SU-DHL-6 (cell line): ENCODE results near the gene IRX4.

Experiments used
- H2AFZ ChIP-seq: fragments of 200-600 bp; sonication (generic); 2 replicates; pipeline ENCODE4 v1.6.1; 2014; ENCODE audit warnings: low read depth, mild to moderate bottlenecking, moderate library complexity, mixed read lengths, antibody characterized with exemption, low read length; ENCODE audit not compliant: severe bottlenecking
- H3F3A ChIP-seq: fragments of 200-600 bp; shearing (Covaris generic); 2 replicates; pipeline ENCODE4 v1.6.0; 2016; ENCODE audit warnings: antibody characterized with exemption, mild to moderate bottlenecking; ENCODE audit not compliant: insufficient read depth
- H3K27ac ChIP-seq: fragments of 200-600 bp; sonication (generic); 2 replicates; pipeline ENCODE4 v1.5.1; 2016; ENCODE audit warnings: low read depth, mild to moderate bottlenecking, low read length, moderate library complexity, mixed read lengths
- H3K27me3 ChIP-seq: fragments of 200-600 bp; sonication (generic), shearing (Covaris generic); 2 replicates; pipeline ENCODE4 v1.6.0; 2014; ENCODE audit warnings: mild to moderate bottlenecking, low read length
- H3K36me3 ChIP-seq: fragments of 200-600 bp; sonication (generic); 2 replicates; pipeline ENCODE4 v1.6.1; 2014; ENCODE audit warnings: mild to moderate bottlenecking, low read length, mixed read lengths
- H3K4me2 ChIP-seq: fragments of 300-600, 200-600 bp; shearing (Covaris generic), sonication (generic); 2 replicates; pipeline ENCODE4 v1.6.0; 2014; ENCODE audit warnings: low read length, low read depth, mild to moderate bottlenecking; ENCODE audit not compliant: poor library complexity, severe bottlenecking
- H3K4me3 ChIP-seq: fragments of 200-600 bp; sonication (generic); 2 replicates; pipeline ENCODE4 v1.5.1; 2014; ENCODE audit warnings: antibody characterized with exemption, low read length, mild to moderate bottlenecking, mixed read lengths; ENCODE audit not compliant: insufficient read depth, poor library complexity, severe bottlenecking
- H3K79me2 ChIP-seq: fragments of 200-600 bp; sonication (generic); 2 replicates; pipeline ENCODE4 v1.6.1; 2014; ENCODE audit warnings: mild to moderate bottlenecking, low read length, moderate library complexity; ENCODE audit not compliant: insufficient read depth
- H3K9ac ChIP-seq: fragments of 200-600 bp; sonication (generic); 2 replicates; pipeline ENCODE4 v1.7.0; 2014; ENCODE audit warnings: mild to moderate bottlenecking, low read length
- H3K9me2 ChIP-seq: fragments of 200-600 bp; sonication (generic); replicated peaks from 2 replicates; pipeline ENCODE4 v1.6.1; 2014; ENCODE audit warnings: low read length; ENCODE audit not compliant: insufficient read depth
- H3K9me3 ChIP-seq: fragments of 200-600 bp; sonication (generic); 2 replicates; pipeline ENCODE4 v1.6.1; 2014; ENCODE audit warnings: low read length, mixed read lengths; ENCODE audit not compliant: insufficient read depth
- H4K20me1 ChIP-seq: fragments of 200-600 bp; sonication (generic); 2 replicates; pipeline ENCODE4 v1.6.1; 2014; ENCODE audit warnings: low read depth, mild to moderate bottlenecking, antibody characterized with exemption, low read length, moderate library complexity, mixed read lengths
- CTCF ChIP-seq: fragments of 200-600 bp; sonication (generic); IDR thresholded peaks from one replicate; pipeline ENCODE4 v1.5.1; 2017; ENCODE audit warnings: antibody characterized with exemption, mild to moderate bottlenecking, low read length, moderate library complexity; ENCODE audit not compliant: insufficient read depth, poor library complexity, severe bottlenecking
- EZH2phosphoT487 ChIP-seq: fragments of 200-600 bp; sonication (generic), shearing (Covaris generic); conservative IDR thresholded peaks from 2 replicates; pipeline ENCODE4 v1.6.1; 2018; ENCODE audit warnings: mild to moderate bottlenecking, antibody characterized with exemption, low read length, moderate library complexity, mixed read lengths

IRX4 gene

GRCh38 chr5:1864896-1865440 lies 17.8 kb downstream of the IRX4 start:
- Histone ChIP-seq H3F3A (no peaks in the 10 kb centered on the region), H3K9ac (no peak overlapping the region), H3K9me3 (no peaks in the 10 kb centered on the region), H2AFZ (no peak overlapping the region), H3K79me2 (no peaks in the 10 kb centered on the region), H4K20me1 (no peaks in the 10 kb centered on the region), H3K4me2 (no peak overlapping the region), H3K4me3 (no peak overlapping the region), H3K27ac (no peak overlapping the region), H3K36me3 (no peaks in the 10 kb centered on the region), H3K27me3 (no peaks in the 10 kb centered on the region), H3K9me2 (no peaks in the 10 kb centered on the region)
- no peak for TF ChIP-seq CTCF
- TF ChIP-seq EZH2phosphoT487 = no peak

- Histone ChIP-seq H3K9me3 (no peaks in the 10 kb centered on the region), H3K79me2 (no peaks in the 10 kb centered on the region), H2AFZ (no peak overlapping the region), H3K9ac (no peak overlapping the region), H3K36me3 (no peaks in the 10 kb centered on the region), H3K4me2 (no peak overlapping the region), H3K27me3 (no peaks in the 10 kb centered on the region), H4K20me1 (no peaks in the 10 kb centered on the region), H3K4me3 (no peak overlapping the region), H3K9me2 (no peaks in the 10 kb centered on the region), H3K27ac (no peak overlapping the region), H3F3A (no peaks in the 10 kb centered on the region)
- TF ChIP-seq CTCF (no peak), EZH2phosphoT487 (no peak)
Measured at GRCh38 chr5:1860949-1861348, 21.8 kb downstream of the IRX4 start.

GRCh38 chr5:1860021-1860610 lies 22.6 kb downstream of the IRX4 start:
- Histone ChIP-seq H3K79me2 (no peaks in the 10 kb centered on the region), H3K36me3 (no peaks in the 10 kb centered on the region), H3K27me3 (no peaks in the 10 kb centered on the region), H3K4me3 (no peak overlapping the region), H3K4me2 (no peak overlapping the region), H3K27ac (no peak overlapping the region), H4K20me1 (no peaks in the 10 kb centered on the region), H2AFZ (no peak overlapping the region), H3K9me3 (no peaks in the 10 kb centered on the region), H3K9ac (no peak overlapping the region), H3K9me2 (no peaks in the 10 kb centered on the region), H3F3A (no peaks in the 10 kb centered on the region)
- TF ChIP-seq EZH2phosphoT487 (no peak), CTCF (no peak)
